Thyroid gland (tissue), 4 donors: ENCODE results near the gene CST9L. TPM values are rescaled to one million over a fixed set of nuclear protein-coding genes. Genes with fewer than 3 reads are reported as not detected.

Source experiments
- DNase-seq, 2 donors: peaks; one replicate each; pipeline ENCODE4 v3.0.0-alpha.2; 2019
- H3K27ac ChIP-seq, 3 donors: fragments of 200-600 bp; sonication (generic); 1 replicate in 2 of 3; 2 replicates in 1 of 3; pipeline ENCODE4 v1.5.1; 2016 to 2019; ENCODE audit warnings: mild to moderate bottlenecking in 1 of 3, moderate library complexity in 1 of 3
- H3K27me3 ChIP-seq: fragments of 200-600 bp; sonication (generic); one replicate; pipeline ENCODE4 v1.5.1; 2019
- H3K36me3 ChIP-seq, 2 donors: fragments of 200-600 bp; sonication (generic); one replicate each; pipeline ENCODE4 v1.5.1; 2016 to 2019
- H3K4me1 ChIP-seq, 2 donors: fragments of 200-600 bp; sonication (generic); one replicate each; pipeline ENCODE4 v1.5.1; 2017 to 2019
- H3K4me3 ChIP-seq, 3 donors: fragments of 200-600 bp; sonication (generic); replicated peaks in 1 of 3; 1 replicate in 2 of 3; 2 replicates in 1 of 3; pipeline ENCODE4 v1.5.1; 2016; ENCODE audit warnings: mild to moderate bottlenecking in 1 of 3
- H3K9me3 ChIP-seq: fragments of 200-600 bp; sonication (generic); one replicate; pipeline ENCODE4 v1.5.1; 2017
- CTCF ChIP-seq, 6 experiments: fragments of 200-600 bp in 3 of 6; fragments of 450-650 bp in 3 of 6; sonication (generic) in 3 of 6; IDR thresholded peaks; one replicate each; pipeline ENCODE4 v1.5.1; 2016 to 2019; ENCODE audit warnings: antibody characterized with exemption in 6 of 6, mild to moderate bottlenecking in 2 of 6, inconsistent platforms in 1 of 6, moderate library complexity in 1 of 6
- POLR2A ChIP-seq, 2 donors: fragments of 450-650 bp; IDR thresholded peaks; one replicate each; pipeline ENCODE4 v1.6.1; 2017; ENCODE audit warnings: antibody characterized with exemption in 2 of 2, mild to moderate bottlenecking in 2 of 2, moderate library complexity in 1 of 2
- WGBS, 2 donors: methylation state at CpG; one replicate each; pipeline ENCODE4 v1.1.5; 2017; 5-methylcytosine and 5-hydroxymethylcytosine counted together
- intact Hi-C: fragments of 100-400 bp; cut with DNase I; formaldehyde crosslinking; loops from one replicate; pipeline ENCODE4 v1.15.1; 2023
- total RNA-seq, 4 donors: library from RNA; depleted of rRNA; stranded (reverse); fragments of >200 nt; gene quantifications; one replicate each; pipeline ENCODE4 v1.2.3, GENCODE V29; 2016

Gene CST9L
- 1 to 10 TPM in 1 of 4 donors, not detected in 3; 1.1 TPM for total RNA-seq

GRCh38 chr20:23568320-23568970 is at the start of gene CST9L:
Gene CST9L (minus strand): TSS chr20:23568484. CDS start chr20:23568450, 34 bp downstream.
- Histone ChIP-seq H3K4me1 (no peaks in the 10 kb centered on the region), H3K27me3 (no peaks in the 10 kb centered on the region), H3K9me3 (no peaks in the 10 kb centered on the region), H3K36me3 (no peaks in the 10 kb centered on the region), H3K4me3 (no peak within 1 kb of the TSS), H3K27ac (no peak within 1 kb of the TSS)
- no peak for DNase-seq
- intact Hi-C loops, result no loop called here
- WGBS, 2 donors, result 60 to 65% methylated on average over 10 to 11 of the region's 11 CpGs
- TF ChIP-seq CTCF (IDR thresholded peaks at IDR 0.05) (no peak), POLR2A (IDR thresholded peaks at IDR 0.05) (no peak)

GRCh38 chr20:23614163-23614562 is 45.9 kb upstream of the CST9L start:
- Histone ChIP-seq H3K4me3 (no peak overlapping the region), H3K9me3 (no peaks in the 10 kb centered on the region), H3K27ac (no peak overlapping the region), H3K4me1 (peaks cover 0 to 14% of the 10 kb centered on the region in 2 donors), H3K27me3 (no peaks in the 10 kb centered on the region), H3K36me3 (no peaks in the 10 kb centered on the region)
- intact Hi-C loops, result no loop called here
- no peak for TF ChIP-seq POLR2A (IDR thresholded peaks at IDR 0.05)
- no peak for TF ChIP-seq CTCF (IDR thresholded peaks at IDR 0.05)
- WGBS, 2 donors, result 90 to 91% methylated on average over 4 to 5 of the region's 5 CpGs
- no peak for DNase-seq

- TF ChIP-seq POLR2A (IDR thresholded peaks at IDR 0.05) (no peak), CTCF (IDR thresholded peaks at IDR 0.05) (no peak)
- H3K9me3 ChIP-seq, result no peaks in the 10 kb centered on the region
- intact Hi-C loops, result no loop called here
- no peak overlapping the region for H3K27ac ChIP-seq
- no peak overlapping the region for H3K4me3 ChIP-seq
- no peak for DNase-seq
- no peaks in the 10 kb centered on the region for H3K27me3 ChIP-seq
- H3K36me3 ChIP-seq, result no peaks in the 10 kb centered on the region
- H3K4me1 ChIP-seq, result peaks cover 0 to 14% of the 10 kb centered on the region in 2 donors
These were observed 45.4 kb upstream of the CST9L start for GRCh38 chr20:23613676-23614075.

- H3K4me1 ChIP-seq, result peaks cover 0 to 14% of the 10 kb centered on the region in 2 donors
- H3K36me3 ChIP-seq, result no peaks in the 10 kb centered on the region
- no peak for DNase-seq
- no peak overlapping the region for H3K4me3 ChIP-seq
- TF ChIP-seq POLR2A (IDR thresholded peaks at IDR 0.05), result no peak
- TF ChIP-seq CTCF (IDR thresholded peaks at IDR 0.05), result no peak
- H3K27ac ChIP-seq, result no peak overlapping the region
- 16 to 24% methylated on average over 2 of the region's 2 CpGs for WGBS, 2 donors
- H3K27me3 ChIP-seq, result no peaks in the 10 kb centered on the region
- intact Hi-C loops, result no loop called here
- no peaks in the 10 kb centered on the region for H3K9me3 ChIP-seq
These were observed 44.1 kb upstream of the CST9L start for GRCh38 chr20:23612396-23612795.

- intact Hi-C loops, result loop anchor here (10.0 kb wide), 1 partner anchor 165 kb away; no protein-coding TSS in a partner anchor
These were observed 41.3 kb upstream of the CST9L start for GRCh38 chr20:23609486-23610109.

More at GRCh38 chr20:23609486-23610109, 41.3 kb upstream of the CST9L start:
- H3K27me3 ChIP-seq, result no peaks in the 10 kb centered on the region
- no peak for TF ChIP-seq CTCF (IDR thresholded peaks at IDR 0.05)
- no peak for TF ChIP-seq POLR2A (IDR thresholded peaks at IDR 0.05)
- WGBS, 2 donors, result 91 to 95% methylated on average over 5 of the region's 5 CpGs
- no peak for DNase-seq
- no peak overlapping the region for H3K27ac ChIP-seq
- no peak overlapping the region for H3K4me3 ChIP-seq
- H3K4me1 ChIP-seq, result peaks cover 0 to 14% of the 10 kb centered on the region in 2 donors
- no peaks in the 10 kb centered on the region for H3K9me3 ChIP-seq
- H3K36me3 ChIP-seq, result no peaks in the 10 kb centered on the region
